ENCODE measurements around the gene ZNF277.

The ZNF277 gene

DNA sequence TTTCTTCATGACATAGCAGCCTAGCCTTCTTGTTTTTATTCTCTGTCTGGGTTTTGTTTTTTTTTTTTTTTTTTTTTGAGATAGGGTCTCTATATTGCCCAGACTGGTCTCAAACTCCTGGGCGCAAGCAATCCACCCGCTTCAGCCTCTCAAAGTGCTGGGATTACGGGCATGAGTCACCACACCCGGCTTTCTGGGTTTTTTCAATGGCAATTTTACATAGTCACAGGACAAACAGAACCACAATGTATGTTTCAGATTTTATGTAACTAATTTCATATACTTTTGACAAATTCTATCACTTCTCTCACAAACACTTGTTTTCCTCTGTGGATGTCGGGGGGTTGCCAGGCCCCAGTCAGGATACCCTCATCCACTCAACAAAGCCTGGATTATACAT, 16.8 kb upstream of the ZNF277 start:
- no peak overlapping the region for H3K4me3 ChIP-seq (ENCODE audit: control insufficient read depth, low read depth, low read length)
- TF ChIP-seq, protein P1, sequence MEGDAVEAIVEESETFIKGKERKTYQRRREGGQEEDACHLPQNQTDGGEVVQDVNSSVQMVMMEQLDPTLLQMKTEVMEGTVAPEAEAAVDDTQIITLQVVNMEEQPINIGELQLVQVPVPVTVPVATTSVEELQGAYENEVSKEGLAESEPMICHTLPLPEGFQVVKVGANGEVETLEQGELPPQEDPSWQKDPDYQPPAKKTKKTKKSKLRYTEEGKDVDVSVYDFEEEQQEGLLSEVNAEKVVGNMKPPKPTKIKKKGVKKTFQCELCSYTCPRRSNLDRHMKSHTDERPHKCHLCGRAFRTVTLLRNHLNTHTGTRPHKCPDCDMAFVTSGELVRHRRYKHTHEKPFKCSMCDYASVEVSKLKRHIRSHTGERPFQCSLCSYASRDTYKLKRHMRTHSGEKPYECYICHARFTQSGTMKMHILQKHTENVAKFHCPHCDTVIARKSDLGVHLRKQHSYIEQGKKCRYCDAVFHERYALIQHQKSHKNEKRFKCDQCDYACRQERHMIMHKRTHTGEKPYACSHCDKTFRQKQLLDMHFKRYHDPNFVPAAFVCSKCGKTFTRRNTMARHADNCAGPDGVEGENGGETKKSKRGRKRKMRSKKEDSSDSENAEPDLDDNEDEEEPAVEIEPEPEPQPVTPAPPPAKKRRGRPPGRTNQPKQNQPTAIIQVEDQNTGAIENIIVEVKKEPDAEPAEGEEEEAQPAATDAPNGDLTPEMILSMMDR (IDR thresholded peaks at IDR 0.05; ENCODE audit: control insufficient read depth, insufficient read depth, low read depth, low read length, missing control alignments): no peak
- no peak for DNase-seq (ENCODE audit: low read depth)

DNA sequence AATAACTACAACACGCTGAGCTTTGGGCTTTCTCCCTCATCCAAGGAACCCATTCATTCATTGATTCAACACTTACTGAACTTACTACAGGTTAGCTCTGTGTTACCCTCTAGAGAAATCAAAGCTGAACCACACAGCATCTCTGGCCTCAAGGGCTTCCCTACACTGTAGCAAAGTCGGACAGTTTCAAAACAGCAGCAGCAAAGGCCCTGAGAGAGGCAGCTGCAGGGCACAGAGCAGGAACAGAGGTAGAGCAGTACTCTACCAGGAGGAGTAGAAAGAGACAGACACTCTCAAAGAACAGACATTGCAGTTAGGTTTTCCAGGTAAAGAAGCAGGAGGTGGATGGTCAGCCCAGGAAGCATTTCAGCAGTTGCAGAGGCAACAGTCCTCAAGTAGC, 16.4 kb upstream of the ZNF277 start:
- TF ChIP-seq, protein P1 (IDR thresholded peaks at IDR 0.05; ENCODE audit: control insufficient read depth, insufficient read depth, low read depth, low read length, missing control alignments): no peak
- no peak overlapping the region for H3K4me3 ChIP-seq (ENCODE audit: control insufficient read depth, low read depth, low read length)
- DNase-seq (ENCODE audit: low read depth): no peak

- TF ChIP-seq, protein P1 (IDR thresholded peaks at IDR 0.05; ENCODE audit: control insufficient read depth, insufficient read depth, low read depth, low read length, missing control alignments): no peak
- no peak for DNase-seq (ENCODE audit: low read depth)
- H3K4me3 ChIP-seq (ENCODE audit: control insufficient read depth, low read depth, low read length): no peak overlapping the region
Observed at GRCh38 chr7:112192236-112193154, 14.0 kb upstream of the ZNF277 start.

DNA sequence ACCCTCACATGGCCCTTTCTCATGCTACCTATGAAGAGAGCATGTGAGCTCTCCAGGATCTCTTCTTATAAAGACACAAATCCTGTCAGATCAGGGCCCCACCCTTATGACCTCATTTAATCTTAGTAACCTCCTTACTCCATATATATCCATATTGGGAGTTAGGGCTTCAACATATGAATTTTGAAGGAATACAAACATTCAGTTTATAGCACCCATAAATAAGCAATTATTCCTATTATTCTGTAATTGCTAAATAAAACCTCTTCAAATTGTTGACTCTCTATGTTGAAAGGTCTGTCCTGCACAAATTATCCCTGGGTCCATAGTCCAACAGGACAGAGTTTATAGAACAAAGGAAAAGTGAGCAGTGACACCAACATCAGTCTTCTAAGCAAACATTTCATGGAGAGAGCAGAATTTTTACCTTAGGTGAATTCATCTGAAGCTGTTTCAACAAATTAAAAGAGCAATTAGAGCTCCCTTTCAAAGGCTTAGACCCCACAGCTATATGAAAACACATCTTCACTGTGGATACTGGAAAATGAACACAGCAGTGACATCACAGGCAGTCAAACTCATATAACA, 12.5 kb upstream of the ZNF277 start:
- TF ChIP-seq, protein P1 (IDR thresholded peaks at IDR 0.05; ENCODE audit: control insufficient read depth, insufficient read depth, low read depth, low read length, missing control alignments): no peak
- H3K4me3 ChIP-seq (ENCODE audit: control insufficient read depth, low read depth, low read length): no peak overlapping the region
- no peak for DNase-seq (ENCODE audit: low read depth)

- H3K4me3 ChIP-seq (ENCODE audit: control insufficient read depth, low read depth, low read length): no peak overlapping the region
- DNase-seq (ENCODE audit: low read depth): no peak
- TF ChIP-seq, protein P1 (IDR thresholded peaks at IDR 0.05; ENCODE audit: control insufficient read depth, insufficient read depth, low read depth, low read length, missing control alignments): no peak
Observed at GRCh38 chr7:112195717-112196116, 10.8 kb upstream of the ZNF277 start.

- H3K4me3 ChIP-seq (ENCODE audit: control insufficient read depth, low read depth, low read length): no peak overlapping the region
- no peak for DNase-seq (ENCODE audit: low read depth)
- TF ChIP-seq, protein P1 (IDR thresholded peaks at IDR 0.05; ENCODE audit: control insufficient read depth, insufficient read depth, low read depth, low read length, missing control alignments): no peak
Observed at GRCh38 chr7:112197322-112197721, 9.2 kb upstream of the ZNF277 start.

All from AG09309 (cell line).